Measurements from ENCODE around the gene QARS1.

QARS1 gene

DNA sequence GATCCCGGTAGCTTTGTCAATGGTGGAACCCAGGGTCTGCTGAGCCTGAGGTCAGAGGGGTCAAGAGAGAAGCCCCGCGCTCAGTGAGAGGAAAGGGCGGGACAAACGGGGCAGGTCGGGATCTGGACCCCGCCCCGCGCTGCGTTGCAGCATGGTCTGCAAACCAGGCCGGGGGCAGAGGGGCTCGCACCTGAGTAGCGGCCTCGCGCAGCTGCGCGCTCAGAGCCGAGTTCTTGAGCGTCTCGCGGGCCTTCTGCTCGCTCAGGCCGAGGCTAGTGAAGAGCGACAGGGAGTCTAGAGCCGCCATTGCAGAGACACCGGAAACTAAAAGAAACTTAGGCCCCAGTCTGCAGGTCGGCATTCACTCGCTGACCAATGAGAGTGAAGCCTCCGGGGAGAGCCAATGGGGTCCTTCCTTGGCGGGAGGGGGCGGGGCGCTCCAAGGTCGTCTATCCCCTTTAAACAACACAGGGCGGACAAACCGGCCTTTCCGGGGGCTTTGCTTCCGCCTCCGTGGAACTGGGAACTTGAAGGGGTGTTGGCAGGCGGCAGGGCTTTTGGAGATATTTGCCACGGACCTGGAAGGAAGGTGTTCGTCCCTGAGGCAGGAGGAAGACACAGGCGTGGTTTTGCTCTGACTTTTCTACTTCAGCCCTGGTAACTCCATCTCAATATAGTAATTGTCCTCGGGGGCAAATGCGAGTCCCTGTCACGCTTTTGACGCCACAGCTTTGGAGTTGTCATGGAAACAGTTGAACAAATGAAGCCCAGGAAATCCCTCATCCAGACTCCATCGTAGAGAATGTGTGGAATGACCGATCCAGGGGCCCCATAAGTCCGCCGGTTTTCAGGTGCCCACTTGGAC lies at the start of gene QARS1:
Gene QARS1, minus strand, starts transcription at position 331 of the 865 bp plus-strand sequence. Its CDS starts 24 bp downstream, at position 307.
- DNase-seq (ENCODE audit: insufficient read length, low spot score) = peak; percentile 98
- peak; percentile 96 for FAIRE-seq

- FAIRE-seq (no peak), DNase-seq (ENCODE audit: insufficient read length, low spot score) (no peak)
These were observed 48.9 kb upstream of the QARS1 start for GRCh38 chr3:49153349-49153912.

DNA sequence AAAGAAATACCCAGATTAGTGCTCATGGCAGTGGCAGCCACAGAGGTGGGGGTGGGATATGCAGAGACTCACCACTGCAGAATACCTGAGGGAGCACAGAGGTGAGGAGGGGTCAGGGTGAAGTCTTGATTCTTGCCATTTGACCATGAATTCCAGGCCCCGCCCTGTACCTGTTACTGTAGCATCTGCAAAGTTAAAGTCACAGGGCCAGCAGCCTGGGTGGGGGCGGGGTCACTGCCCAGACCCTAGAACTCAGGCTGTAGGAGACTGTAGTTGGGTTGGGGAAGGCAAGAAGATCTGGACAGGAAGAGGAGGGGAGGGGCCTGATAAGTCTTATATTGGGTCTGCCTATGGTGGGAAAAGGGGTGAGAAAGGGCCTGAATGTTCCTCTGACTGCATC lies 47.1 kb upstream of the QARS1 start:
- no peak for DNase-seq (ENCODE audit: insufficient read length, low spot score)

GRCh38 chr3:49148159-49148558 lies 43.6 kb upstream of the QARS1 start:
- DNase-seq (ENCODE audit: insufficient read length, low spot score) (no peak), FAIRE-seq (no peak)

More for the DNA sequence above, 47.1 kb upstream of the QARS1 start:
- no peak for FAIRE-seq

GRCh38 chr3:49140080-49140479 lies 35.5 kb upstream of the QARS1 start:
- FAIRE-seq (no peak), DNase-seq (ENCODE audit: insufficient read length, low spot score) (no peak)

GRCh38 chr3:49135499-49135898 lies 30.9 kb upstream of the QARS1 start:
- DNase-seq (ENCODE audit: insufficient read length, low spot score) = no peak
- FAIRE-seq = no peak

DNA sequence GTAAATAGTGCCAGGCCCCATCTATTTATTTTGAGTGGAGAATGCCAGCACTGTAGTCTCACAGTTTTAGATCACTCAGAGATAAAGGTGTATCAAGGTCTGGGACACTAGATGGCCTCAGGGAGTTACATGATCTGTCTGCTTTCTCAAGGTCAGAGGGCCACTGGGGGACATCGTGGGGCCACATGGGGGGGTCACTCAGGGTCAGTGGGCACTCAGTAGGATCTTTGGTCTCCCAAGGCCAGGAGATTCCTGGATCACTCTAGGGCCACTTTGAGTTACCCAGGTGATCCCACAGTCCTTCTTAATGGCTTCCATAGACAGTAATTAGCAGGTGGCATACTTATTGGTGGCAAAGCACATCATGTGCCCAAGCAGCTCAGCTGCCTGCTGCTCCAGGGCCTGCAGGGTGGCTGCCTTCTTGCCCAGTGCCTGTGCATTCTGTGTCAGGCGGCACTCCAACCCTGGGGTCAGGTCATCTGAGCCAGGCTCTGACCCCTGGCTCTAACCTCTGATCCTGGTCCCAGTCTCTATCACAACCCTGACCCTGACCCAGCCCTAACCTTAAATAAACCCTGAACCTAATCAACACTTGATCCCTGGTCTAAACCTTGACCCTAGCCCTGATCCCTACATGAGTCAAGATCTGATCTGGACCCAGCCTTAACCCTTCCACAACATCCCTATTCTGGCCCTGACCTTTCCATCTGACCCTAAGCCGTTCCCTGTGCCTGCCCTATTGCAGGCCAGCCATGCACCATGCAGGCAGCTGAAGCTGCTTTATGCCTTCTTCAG lies 30.1 kb upstream of the QARS1 start:
- no peak for DNase-seq (ENCODE audit: insufficient read length, low spot score)
- FAIRE-seq = no peak

DNA sequence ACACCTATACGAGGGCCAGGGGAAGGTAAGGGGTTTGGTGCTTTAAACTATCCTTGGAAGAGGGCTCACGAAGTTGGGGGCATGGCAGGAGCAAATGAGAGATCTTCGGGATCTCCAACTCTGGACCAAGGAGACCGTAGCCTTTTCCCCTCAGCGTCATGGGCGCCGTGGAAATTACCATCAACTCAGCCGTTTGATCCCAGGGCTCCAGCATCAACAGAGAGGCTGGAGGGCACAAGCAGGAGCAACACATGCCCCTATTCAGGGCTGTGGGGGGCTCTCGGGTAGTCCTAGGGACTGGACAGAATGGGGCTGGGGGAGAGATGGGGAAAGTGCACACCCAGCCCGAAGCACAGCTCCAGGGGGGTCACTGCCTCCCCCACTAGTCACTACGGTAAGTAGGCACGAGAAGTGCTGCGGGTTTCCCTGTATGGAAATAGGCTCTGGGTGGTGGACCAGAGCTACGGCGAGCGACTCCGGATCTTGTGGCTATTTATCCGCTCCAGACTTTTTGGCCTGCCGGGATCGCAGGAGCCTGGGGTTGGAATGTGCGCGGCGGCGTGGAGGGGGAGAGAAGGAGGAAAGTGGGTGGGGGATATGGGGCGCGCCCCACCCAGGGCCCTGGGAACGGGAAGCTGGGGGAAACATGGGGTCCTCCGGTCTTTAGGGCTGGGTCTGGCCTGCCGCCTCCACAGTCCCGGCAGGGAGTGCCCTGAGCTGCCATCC lies 28.8 kb upstream of the QARS1 start:
- DNase-seq (ENCODE audit: insufficient read length, low spot score) (no peak), FAIRE-seq (no peak)

GRCh38 chr3:49132437-49133225 lies 28.1 kb upstream of the QARS1 start, which contains the start of gene LAMB2:
Gene LAMB2 (minus strand): TSS chr3:49133050. CDS start chr3:49132867, 183 bp downstream.
- DNase-seq (ENCODE audit: insufficient read length, low spot score) (no peak), FAIRE-seq (no peak)

DNA sequence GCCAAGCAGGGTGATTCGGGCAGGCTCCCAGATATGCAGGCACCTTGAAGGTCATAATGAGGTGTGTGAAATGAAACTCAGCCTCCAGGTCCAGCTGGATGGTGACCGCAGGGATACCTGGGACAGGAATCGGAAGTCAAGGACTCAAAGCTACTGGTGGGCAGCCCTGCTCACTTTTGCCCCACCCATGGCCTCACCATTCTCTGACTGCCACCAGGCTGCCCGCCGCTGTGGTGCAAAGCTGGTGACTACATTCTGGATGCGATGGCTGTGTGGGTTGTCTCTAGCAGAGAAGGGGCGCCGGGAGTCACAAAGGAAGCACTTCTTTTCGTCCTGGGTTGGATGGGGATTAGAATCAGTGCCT lies 27.5 kb upstream of the QARS1 start:
- FAIRE-seq (no peak), DNase-seq (ENCODE audit: insufficient read length, low spot score) (no peak)

DNA sequence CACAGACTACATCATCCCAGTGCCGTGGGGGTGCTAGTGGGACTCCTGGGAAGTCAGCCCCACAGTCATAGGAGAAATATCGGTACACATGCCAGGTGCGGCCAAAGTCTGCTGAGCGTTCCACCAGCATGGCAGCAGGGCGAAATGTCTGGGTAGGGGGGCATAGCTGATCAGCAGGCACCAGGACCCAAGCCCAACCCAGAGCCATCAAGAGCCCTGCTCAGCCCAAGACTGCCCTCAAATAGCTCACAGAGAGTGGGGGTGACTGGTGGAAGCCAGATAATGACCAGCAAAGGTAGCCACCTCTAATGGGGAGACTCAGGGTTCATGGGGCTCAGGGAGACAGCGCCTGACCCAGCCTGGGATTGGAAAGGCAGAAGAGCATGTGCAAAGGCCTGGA lies 27.0 kb upstream of the QARS1 start:
- no peak for FAIRE-seq
- DNase-seq (ENCODE audit: insufficient read length, low spot score) = no peak

DNA sequence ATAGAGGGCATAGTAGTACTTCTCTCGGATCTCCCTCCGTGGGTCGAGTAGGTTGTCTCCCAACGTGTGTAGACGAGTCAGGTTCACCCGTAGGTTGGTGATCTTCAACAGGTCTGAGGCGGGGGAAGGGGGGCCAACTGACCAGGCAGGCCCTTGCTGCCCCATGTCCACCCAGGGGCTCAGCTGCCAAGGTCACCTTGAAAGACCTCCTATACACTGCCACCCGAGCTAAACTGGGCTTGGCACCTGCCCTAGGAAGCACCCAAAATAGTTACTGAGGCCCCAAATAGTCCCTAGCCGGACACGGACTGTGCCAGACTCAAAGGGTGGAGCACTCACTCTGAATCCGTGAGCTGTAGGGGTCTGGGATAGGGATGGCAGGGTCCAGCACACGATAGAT lies 26.5 kb upstream of the QARS1 start:
- DNase-seq (ENCODE audit: insufficient read length, low spot score) (no peak), FAIRE-seq (no peak)

- FAIRE-seq (no peak), DNase-seq (ENCODE audit: insufficient read length, low spot score) (no peak)
These were observed 20.6 kb upstream of the QARS1 start for GRCh38 chr3:49124991-49125670.

DNA sequence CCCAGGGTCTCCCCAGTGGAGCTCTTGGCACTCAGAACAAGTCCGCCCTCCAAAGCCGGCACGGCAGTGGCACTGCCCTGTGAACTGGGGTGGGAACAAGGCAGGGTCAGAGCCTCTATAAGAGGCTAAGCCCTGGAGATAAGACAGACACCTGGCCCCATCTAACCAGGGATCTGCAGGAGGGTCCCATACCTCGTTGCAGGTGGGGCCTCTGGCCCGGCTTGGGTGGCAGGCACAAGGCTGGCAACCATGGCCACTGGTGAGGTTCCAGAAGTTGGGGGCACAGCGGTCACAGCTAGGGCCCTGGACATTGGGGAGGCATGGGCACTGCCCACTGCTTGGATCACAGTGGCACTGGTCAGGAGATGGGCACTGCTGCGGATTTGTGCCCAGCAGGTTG lies 19.6 kb upstream of the QARS1 start:
- FAIRE-seq = no peak
- DNase-seq (ENCODE audit: insufficient read length, low spot score) = no peak

- DNase-seq (ENCODE audit: insufficient read length, low spot score) (no peak), FAIRE-seq (no peak)
These were observed 19.1 kb upstream of the QARS1 start for GRCh38 chr3:49123687-49124086.

GRCh38 chr3:49122886-49123545 lies 18.5 kb upstream of the QARS1 start:
- no peak for DNase-seq (ENCODE audit: insufficient read length, low spot score)
- FAIRE-seq = no peak

DNA sequence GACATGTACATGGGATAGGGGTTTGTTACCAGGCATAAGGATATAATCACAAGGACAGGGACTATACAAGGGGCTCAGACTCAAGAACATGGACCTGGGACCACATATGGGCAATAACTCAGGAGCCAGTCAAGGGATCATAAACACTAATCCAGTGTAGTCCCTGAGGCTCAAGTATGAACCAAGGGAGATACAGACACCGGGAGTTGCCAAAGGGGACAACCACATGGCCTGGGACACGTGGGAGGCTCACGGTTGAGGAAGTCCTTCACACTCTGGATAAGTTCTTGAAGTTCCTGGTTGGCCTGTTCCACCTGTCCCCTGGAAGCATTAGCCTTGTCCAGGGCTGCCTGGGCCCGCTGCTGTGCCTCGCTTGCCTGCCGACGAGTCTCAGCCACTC lies 17.9 kb upstream of the QARS1 start:
- no peak for DNase-seq (ENCODE audit: insufficient read length, low spot score)
- no peak for FAIRE-seq

DNA sequence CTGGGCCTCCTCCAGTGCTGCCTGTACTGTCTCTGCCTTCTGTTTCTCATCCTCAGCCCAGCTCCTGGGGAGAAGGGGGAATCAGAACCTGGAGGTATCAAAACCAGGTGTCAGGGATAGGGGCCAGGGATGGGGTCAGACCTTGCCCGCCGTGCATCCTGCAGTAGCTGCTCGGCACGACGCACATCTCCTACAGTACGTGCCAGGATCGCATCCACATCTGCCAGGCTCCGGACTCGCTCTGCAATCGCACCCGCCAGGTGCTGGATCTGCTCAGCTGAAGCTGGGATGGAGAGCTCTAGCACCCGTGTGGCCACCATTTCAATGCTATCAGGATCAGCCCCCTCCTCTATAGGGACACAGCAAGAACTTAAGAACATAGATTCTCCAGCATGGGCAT lies 17.5 kb upstream of the QARS1 start:
- DNase-seq (ENCODE audit: insufficient read length, low spot score) (no peak), FAIRE-seq (no peak)

- FAIRE-seq = no peak
- no peak for DNase-seq (ENCODE audit: insufficient read length, low spot score)
These were observed 16.7 kb upstream of the QARS1 start for GRCh38 chr3:49121132-49121736.
